ENCODE results near the gene ZEB1. TPM values are rescaled to one million over a fixed set of nuclear protein-coding genes. Genes with fewer than 3 reads are reported as not detected.

ZEB1 gene
- total RNA-seq, 4 donors from 2014 or later: 51.7 to 67.7 (median 57.9) TPM

DNA sequence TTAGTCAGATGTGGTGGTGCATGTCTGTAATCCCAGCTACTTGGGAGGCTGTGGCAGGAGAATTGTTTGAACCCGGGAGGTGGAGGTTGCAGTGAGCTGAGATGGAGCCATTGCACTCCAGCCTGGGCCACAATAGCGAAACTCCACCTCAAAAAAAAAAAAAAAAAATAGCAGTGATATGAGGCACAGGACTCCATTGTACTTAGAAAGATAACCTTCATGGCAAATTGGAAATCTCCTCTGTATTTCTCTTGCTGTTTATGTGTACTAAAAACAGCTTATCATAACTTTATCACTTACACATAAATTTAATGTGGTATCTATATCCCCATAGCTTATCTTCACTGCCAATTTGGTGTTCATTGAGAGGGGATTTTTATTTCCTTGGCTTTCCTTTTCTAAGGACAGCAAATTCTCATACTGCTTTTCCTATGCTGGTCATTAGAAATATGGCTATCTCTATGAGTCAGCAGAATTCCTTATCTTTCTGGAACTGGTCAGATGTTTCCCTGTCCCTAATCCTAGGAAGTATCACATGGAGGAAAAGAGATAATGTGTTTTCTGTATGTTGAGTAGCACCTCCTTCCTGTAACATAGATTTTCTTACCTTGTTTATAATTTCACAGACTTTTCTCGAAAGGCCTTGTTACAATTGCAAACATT, 40.6 kb upstream of the ZEB1 start:
- H3K27ac ChIP-seq: no peak overlapping the region
- intact Hi-C loops (cut with DNase I): no loop called here
- no peak for DNase-seq
- no peaks in the 10 kb centered on the region for H3K9me3 ChIP-seq
- no peaks in the 10 kb centered on the region for H3K4me1 ChIP-seq
- 90 to 91% methylated on average over 3 of the region's 3 CpGs for WGBS, 2 donors
- no peaks in the 10 kb centered on the region for H3K27me3 ChIP-seq
- H3K36me3 ChIP-seq: no peaks in the 10 kb centered on the region
- no peak for TF ChIP-seq POLR2A (IDR thresholded peaks at IDR 0.05)
- TF ChIP-seq, protein P1, sequence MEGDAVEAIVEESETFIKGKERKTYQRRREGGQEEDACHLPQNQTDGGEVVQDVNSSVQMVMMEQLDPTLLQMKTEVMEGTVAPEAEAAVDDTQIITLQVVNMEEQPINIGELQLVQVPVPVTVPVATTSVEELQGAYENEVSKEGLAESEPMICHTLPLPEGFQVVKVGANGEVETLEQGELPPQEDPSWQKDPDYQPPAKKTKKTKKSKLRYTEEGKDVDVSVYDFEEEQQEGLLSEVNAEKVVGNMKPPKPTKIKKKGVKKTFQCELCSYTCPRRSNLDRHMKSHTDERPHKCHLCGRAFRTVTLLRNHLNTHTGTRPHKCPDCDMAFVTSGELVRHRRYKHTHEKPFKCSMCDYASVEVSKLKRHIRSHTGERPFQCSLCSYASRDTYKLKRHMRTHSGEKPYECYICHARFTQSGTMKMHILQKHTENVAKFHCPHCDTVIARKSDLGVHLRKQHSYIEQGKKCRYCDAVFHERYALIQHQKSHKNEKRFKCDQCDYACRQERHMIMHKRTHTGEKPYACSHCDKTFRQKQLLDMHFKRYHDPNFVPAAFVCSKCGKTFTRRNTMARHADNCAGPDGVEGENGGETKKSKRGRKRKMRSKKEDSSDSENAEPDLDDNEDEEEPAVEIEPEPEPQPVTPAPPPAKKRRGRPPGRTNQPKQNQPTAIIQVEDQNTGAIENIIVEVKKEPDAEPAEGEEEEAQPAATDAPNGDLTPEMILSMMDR (IDR thresholded peaks at IDR 0.05): no peak
- no peak overlapping the region for H3K4me3 ChIP-seq (replicated peaks in 1 of 3)

DNA sequence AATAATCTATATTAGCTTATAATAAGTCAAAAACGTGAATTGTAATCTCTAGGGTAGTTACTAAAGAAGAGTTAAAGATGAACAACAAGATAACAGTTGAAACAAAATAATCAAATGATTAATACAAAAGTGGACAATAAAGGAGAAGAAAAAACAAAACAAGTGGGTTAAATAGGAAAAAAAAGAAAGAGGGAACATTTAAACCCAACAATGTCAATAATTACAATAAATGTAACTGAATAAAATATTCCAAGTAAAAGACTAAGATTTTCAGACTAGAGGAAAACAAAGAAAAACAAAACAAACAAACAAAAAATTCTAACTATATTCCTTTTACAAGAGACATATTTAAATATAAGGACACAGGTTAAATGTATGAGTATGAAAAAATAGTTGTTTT, 38.0 kb upstream of the ZEB1 start:
- WGBS, 2 donors: 73 to 80% methylated on average over 1 of the region's 1 CpG
- TF ChIP-seq, protein P1 (IDR thresholded peaks at IDR 0.05): no peak
- TF ChIP-seq POLR2A (IDR thresholded peaks at IDR 0.05): no peak
- Histone ChIP-seq H3K4me1 (no peaks in the 10 kb centered on the region), H3K27me3 (no peaks in the 10 kb centered on the region), H3K9me3 (no peaks in the 10 kb centered on the region), H3K27ac (no peak overlapping the region), H3K4me3 (replicated peaks in 1 of 3) (no peak overlapping the region), H3K36me3 (no peaks in the 10 kb centered on the region)
- intact Hi-C loops (cut with DNase I): no loop called here
- no peak for DNase-seq

DNA sequence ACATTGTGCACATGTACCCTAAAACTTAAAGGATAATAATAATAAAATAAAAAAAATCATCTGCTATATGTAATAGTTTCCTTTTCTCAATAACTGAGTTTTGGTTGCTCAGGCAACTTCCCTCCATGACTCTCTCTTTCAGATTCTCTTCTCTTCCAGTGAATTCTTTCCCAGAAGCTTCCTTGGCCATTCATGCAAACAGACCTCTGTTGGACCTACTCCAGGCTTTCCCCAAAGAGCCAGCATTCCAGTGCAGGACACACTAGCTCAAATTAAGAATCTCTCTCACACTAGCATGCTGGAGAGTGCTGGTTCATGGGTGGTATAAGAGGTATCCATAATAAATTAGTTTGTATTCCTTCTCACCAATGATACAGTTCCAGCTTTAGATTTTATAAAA, 31.0 kb upstream of the ZEB1 start:
- no peak overlapping the region for H3K4me3 ChIP-seq (replicated peaks in 1 of 3)
- TF ChIP-seq POLR2A (IDR thresholded peaks at IDR 0.05): no peak
- TF ChIP-seq, protein P1 (IDR thresholded peaks at IDR 0.05): no peak
- intact Hi-C loops (cut with DNase I): no loop called here
- H3K4me1 ChIP-seq: peaks cover 0 to 5% of the 10 kb centered on the region in 2 donors
- H3K9me3 ChIP-seq: no peaks in the 10 kb centered on the region
- H3K36me3 ChIP-seq: no peaks in the 10 kb centered on the region
- no peaks in the 10 kb centered on the region for H3K27me3 ChIP-seq
- peak; percentile 5 to 20 for DNase-seq
- H3K27ac ChIP-seq: no peak overlapping the region

DNA sequence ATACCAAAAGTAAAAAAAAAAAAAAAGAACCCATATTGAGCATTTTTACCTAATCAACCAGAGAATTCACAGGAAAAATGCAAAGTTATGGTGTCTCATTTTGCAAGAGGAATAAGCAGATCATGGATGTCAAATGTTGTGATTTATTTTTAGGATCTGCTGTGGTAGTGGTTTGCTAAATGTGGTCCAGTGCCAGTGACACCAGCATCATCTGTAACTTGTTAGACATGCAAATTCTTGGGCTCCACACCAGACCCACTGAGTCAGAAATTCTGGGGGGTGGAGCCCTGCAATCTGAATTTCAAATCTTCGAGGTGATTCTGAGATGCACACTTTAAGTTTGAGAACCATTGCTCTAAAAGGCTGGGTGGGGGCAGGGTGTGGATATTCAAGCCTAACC, 30.1 kb upstream of the ZEB1 start:
- TF ChIP-seq POLR2A (IDR thresholded peaks at IDR 0.05): no peak
- TF ChIP-seq, protein P1 (IDR thresholded peaks at IDR 0.05): no peak
- intact Hi-C loops (cut with DNase I): no loop called here
- Histone ChIP-seq H3K36me3 (no peaks in the 10 kb centered on the region), H3K27ac (no peak overlapping the region), H3K27me3 (no peaks in the 10 kb centered on the region), H3K4me3 (replicated peaks in 1 of 3) (no peak overlapping the region), H3K4me1 (peaks cover 0 to 5% of the 10 kb centered on the region in 2 donors), H3K9me3 (no peaks in the 10 kb centered on the region)
- WGBS, 2 donors: 94 to 95% methylated on average over 1 of the region's 1 CpG
- DNase-seq: no peak

DNA sequence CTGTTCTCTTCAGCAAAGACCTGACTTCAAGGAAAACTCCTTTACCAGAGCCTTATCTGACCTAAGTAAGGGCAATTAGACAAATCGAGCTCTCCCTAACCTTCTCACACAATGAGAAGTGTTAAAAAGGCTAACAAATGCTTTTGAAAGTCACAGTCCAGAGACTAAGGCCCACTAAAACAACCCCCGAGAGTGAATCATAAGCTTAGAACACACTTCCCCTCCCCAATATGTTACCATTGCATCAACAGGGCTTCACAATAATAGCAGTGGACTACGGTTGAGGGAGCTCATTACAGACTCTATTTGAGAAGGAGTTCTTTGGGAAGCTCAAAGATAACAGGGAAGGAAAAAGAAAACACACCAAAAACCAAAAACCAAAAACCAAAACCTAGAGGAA, 28.6 kb upstream of the ZEB1 start:
- Histone ChIP-seq H3K27ac (no peak overlapping the region), H3K9me3 (no peaks in the 10 kb centered on the region), H3K4me3 (replicated peaks in 1 of 3) (no peak overlapping the region), H3K4me1 (peaks cover 0 to 5% of the 10 kb centered on the region in 2 donors), H3K36me3 (no peaks in the 10 kb centered on the region), H3K27me3 (no peaks in the 10 kb centered on the region)
- intact Hi-C loops (cut with DNase I): no loop called here
- WGBS, 2 donors: 76 to 79% methylated on average over 3 of the region's 3 CpGs
- no peak for DNase-seq
- no peak for TF ChIP-seq POLR2A (IDR thresholded peaks at IDR 0.05)
- TF ChIP-seq, protein P1 (IDR thresholded peaks at IDR 0.05): no peak
